HepG2 (cell line): ENCODE data around the gene PRKCG. TPM values are rescaled to one million over a fixed set of nuclear protein-coding genes. Genes with fewer than 3 reads are reported as not detected.

Experiments used
- ATRX ChIP-seq: sonication (generic); formaldehyde crosslinking; IDR thresholded peaks from 2 replicates; pipeline ENCODE4 v1.4.0; 2020; ENCODE audit warnings: missing genetic modification reagents, borderline replicate concordance
- CEBPG ChIP-seq: IDR thresholded peaks from 2 replicates; pipeline ENCODE4 v1.6.1; 2016
- CENPBD1 ChIP-seq: sonication (generic); formaldehyde crosslinking; IDR thresholded peaks from 2 replicates; pipeline ENCODE4 v1.8.0; 2022; ENCODE audit warnings: missing genetic modification reagents, low read depth, mild to moderate bottlenecking, borderline replicate concordance
- EP300 ChIP-seq, 3 experiments: sonication (generic) in 1 of 3; formaldehyde crosslinking in 1 of 3; IDR thresholded peaks; 2 replicates each; pipeline versions ENCODE4 v1.5.1 to v1.6.1; 2011 to 2020; ENCODE audit warnings: low read depth in 2 of 3, low read length in 2 of 3, borderline replicate concordance in 1 of 3, improper control_type of control experiment in 1 of 3, mild to moderate bottlenecking in 1 of 3, missing genetic modification reagents in 1 of 3, moderate library complexity in 1 of 3
- KDM2A ChIP-seq: sonication (generic); formaldehyde crosslinking; IDR thresholded peaks from 2 replicates; pipeline ENCODE4 v1.4.0; 2020; ENCODE audit warnings: low read depth, missing genetic modification reagents, borderline replicate concordance
- KDM6A ChIP-seq: IDR thresholded peaks from 2 replicates; pipeline ENCODE4 v1.6.1; 2016; ENCODE audit warnings: low read depth
- MBD4 ChIP-seq: IDR thresholded peaks from 2 replicates; pipeline ENCODE4 v1.6.1; 2012; ENCODE audit warnings: low read length, inconsistent platforms, borderline replicate concordance
- NCOA2 ChIP-seq: sonication (generic); formaldehyde crosslinking; IDR thresholded peaks from 2 replicates; pipeline ENCODE4 v1.8.0; 2022; ENCODE audit warnings: inconsistent platforms
- NRL ChIP-seq: sonication (generic); formaldehyde crosslinking; IDR thresholded peaks from 2 replicates; pipeline ENCODE4 v1.5.0; 2020; ENCODE audit warnings: missing genetic modification reagents, mild to moderate bottlenecking, moderate library complexity, borderline replicate concordance
- PITX1 ChIP-seq: sonication (generic); formaldehyde crosslinking; IDR thresholded peaks from 2 replicates; pipeline ENCODE4 v1.5.1; 2020; ENCODE audit warnings: mild to moderate bottlenecking, missing genetic modification reagents
- POGZ ChIP-seq: sonication (generic); formaldehyde crosslinking; IDR thresholded peaks from 2 replicates; pipeline ENCODE4 v1.4.0; 2020; ENCODE audit warnings: mild to moderate bottlenecking, missing genetic modification reagents
- RFX1 ChIP-seq: fragments of 450-650 bp; IDR thresholded peaks from 2 replicates; pipeline ENCODE4 v1.6.1; 2017
- RFXANK ChIP-seq: IDR thresholded peaks from 2 replicates; pipeline ENCODE4 v1.6.1; 2016
- STAG1 ChIP-seq: sonication (generic); formaldehyde crosslinking; IDR thresholded peaks from 2 replicates; pipeline ENCODE4 v1.4.0; 2020; ENCODE audit warnings: missing genetic modification reagents
- ZNF34 ChIP-seq: sonication (generic); formaldehyde crosslinking; IDR thresholded peaks from 2 replicates; pipeline ENCODE4 v1.4.0; 2020; ENCODE audit warnings: mild to moderate bottlenecking, missing genetic modification reagents, borderline replicate concordance
- ZNF609 ChIP-seq: sonication (generic); formaldehyde crosslinking; IDR thresholded peaks from 2 replicates; pipeline ENCODE4 v1.4.0; 2020; ENCODE audit warnings: mild to moderate bottlenecking, missing genetic modification reagents, borderline replicate concordance
- ZNF644 ChIP-seq: IDR thresholded peaks from 2 replicates; pipeline ENCODE4 v1.6.1; 2016; ENCODE audit warnings: low read depth
- ZNF672 ChIP-seq: sonication (generic); formaldehyde crosslinking; IDR thresholded peaks from 2 replicates; pipeline ENCODE4 v1.8.1; 2022; ENCODE audit warnings: missing genetic modification reagents
- ZNF749 ChIP-seq: sonication (generic); formaldehyde crosslinking; IDR thresholded peaks from 2 replicates; pipeline ENCODE4 v1.8.0; 2022; ENCODE audit warnings: mild to moderate bottlenecking, missing genetic modification reagents, moderate library complexity, borderline replicate concordance
- polyA plus RNA-seq, 8 experiments: library from polyadenylated mRNA; depleted of rRNA in 3 of 8; stranded (reverse) in 7 of 8; unstranded in 1 of 8; fragments of >200 nt; fragmentation: Illumina TruSeq in 4 of 8; extraction: Trizol in 4 of 8; gene quantifications; 2 replicates each; pipeline versions ENCODE4 v1.2.1 to v1.2.3, GENCODE V29; 2011 to 2016; ENCODE audit warnings: low read depth in 4 of 8, missing spikeins in 1 of 8, mixed read lengths in 1 of 8; ENCODE audit not compliant: insufficient read depth in 1 of 8
- total RNA-seq, 5 experiments: library from RNA; depleted of rRNA; stranded (reverse); fragments of >200 nt; fragmentation: Illumina TruSeq; extraction: Trizol; gene quantifications; 2 replicates each; pipeline ENCODE4 v1.2.3, GENCODE V29; 2016; ENCODE audit warnings: low read depth in 1 of 5
- TF ChIP-seq, protein P1 (sequence below): IDR thresholded peaks from 2 replicates; pipeline ENCODE4 v1.6.1; 2016; ENCODE audit warnings: missing compliant biosample characterization, missing genetic modification reagents, borderline replicate concordance
- TF ChIP-seq, protein P2 (sequence below): IDR thresholded peaks from 2 replicates; pipeline ENCODE4 v1.6.1; 2012; ENCODE audit warnings: low read depth, low read length, improper control_type of control experiment

PRKCG gene
- total and polyA plus RNA-seq, 2 of the 13 experiments (the other 11 are each of a cell fraction or from before 2014, with no cell fraction given), result 0.02 to 0.03 TPM

GRCh38 chr19:53879140-53880081 is 2.6 kb upstream of the PRKCG start (continued):
- no peak for TF ChIP-seq CENPBD1 (CRISPR knock-in tag)
- TF ChIP-seq POGZ (CRISPR knock-in tag), result no peak
- no peak for TF ChIP-seq ZNF672
- TF ChIP-seq KDM6A (CRISPR knock-in tag), result no peak
- TF ChIP-seq NCOA2 (CRISPR knock-in tag), result no peak
- TF ChIP-seq, protein P1, sequence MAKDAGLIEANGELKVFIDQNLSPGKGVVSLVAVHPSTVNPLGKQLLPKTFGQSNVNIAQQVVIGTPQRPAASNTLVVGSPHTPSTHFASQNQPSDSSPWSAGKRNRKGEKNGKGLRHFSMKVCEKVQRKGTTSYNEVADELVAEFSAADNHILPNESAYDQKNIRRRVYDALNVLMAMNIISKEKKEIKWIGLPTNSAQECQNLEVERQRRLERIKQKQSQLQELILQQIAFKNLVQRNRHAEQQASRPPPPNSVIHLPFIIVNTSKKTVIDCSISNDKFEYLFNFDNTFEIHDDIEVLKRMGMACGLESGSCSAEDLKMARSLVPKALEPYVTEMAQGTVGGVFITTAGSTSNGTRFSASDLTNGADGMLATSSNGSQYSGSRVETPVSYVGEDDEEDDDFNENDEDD (CRISPR knock-in tag), result peak; percentile 49; the same call in 1 of the 2 replicates
- no peak for TF ChIP-seq ZNF749
- no peak for TF ChIP-seq CEBPG (CRISPR knock-in tag)
- peak; percentile 54; the same call in 1 of the 2 replicates for TF ChIP-seq KDM2A (CRISPR knock-in tag)
- TF ChIP-seq, protein P2, sequence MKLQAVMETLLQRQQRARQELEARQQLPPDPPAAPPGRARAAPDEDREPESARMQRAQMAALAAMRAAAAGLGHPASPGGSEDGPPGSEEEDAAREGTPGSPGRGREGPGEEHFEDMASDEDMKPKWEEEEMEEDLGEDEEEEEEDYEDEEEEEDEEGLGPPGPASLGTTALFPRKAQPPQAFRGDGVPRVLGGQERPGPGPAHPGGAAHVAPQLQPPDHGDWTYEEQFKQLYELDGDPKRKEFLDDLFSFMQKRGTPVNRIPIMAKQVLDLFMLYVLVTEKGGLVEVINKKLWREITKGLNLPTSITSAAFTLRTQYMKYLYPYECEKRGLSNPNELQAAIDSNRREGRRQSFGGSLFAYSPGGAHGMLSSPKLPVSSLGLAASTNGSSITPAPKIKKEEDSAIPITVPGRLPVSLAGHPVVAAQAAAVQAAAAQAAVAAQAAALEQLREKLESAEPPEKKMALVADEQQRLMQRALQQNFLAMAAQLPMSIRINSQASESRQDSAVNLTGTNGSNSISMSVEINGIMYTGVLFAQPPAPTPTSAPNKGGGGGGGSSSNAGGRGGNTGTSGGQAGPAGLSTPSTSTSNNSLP, result no peak
- TF ChIP-seq PITX1, result no peak
- no peak for TF ChIP-seq ZNF34 (CRISPR knock-in tag)
- no peak for TF ChIP-seq NRL (CRISPR knock-in tag)
- TF ChIP-seq ZNF644, result no peak
- no peak for TF ChIP-seq MBD4
- TF ChIP-seq RFXANK (CRISPR knock-in tag), result no peak
- no peak for TF ChIP-seq STAG1 (CRISPR knock-in tag)
- no peak for TF ChIP-seq EP300 (IDR thresholded peaks at IDR 0.05; ENCODE audit: low read depth in 2 of 2, low read length in 2 of 2)
- no peak for TF ChIP-seq EP300 (CRISPR knock-in tag; IDR thresholded peaks at IDR 0.05; ENCODE audit: borderline replicate concordance)
- TF ChIP-seq ZNF609, result no peak
- TF ChIP-seq RFX1, result peak; percentile 95
- no peak for TF ChIP-seq ATRX
